ENCODE results near the gene CPAMD8. TPM values are rescaled to one million over a fixed set of nuclear protein-coding genes. Genes with fewer than 3 reads are reported as not detected.

The CPAMD8 gene
- total RNA-seq, 2 donors from 2014 or later = 2.0 to 5.2 TPM

- Histone ChIP-seq H3K4me1 (no peaks in the 10 kb centered on the region), H3K9me3 (no peaks in the 10 kb centered on the region), H3K27ac (no peak overlapping the region), H3K36me3 (replicated peaks in 1 of 2; ENCODE audit: insufficient read depth in 1 of 2, low read depth in 2 of 2) (peaks cover 0 to 4% of the 10 kb centered on the region in 2 donors), H3K27me3 (no peaks in the 10 kb centered on the region), H3K4me3 (no peak overlapping the region)
- intact Hi-C loops (cut with DNase I) = no loop called here
- TF ChIP-seq POLR2A (IDR thresholded peaks at IDR 0.05) (no peak), CTCF (IDR thresholded peaks at IDR 0.05) (no peak)
- DNase-seq (no peak), ATAC-seq (no peak)
- WGBS, 2 donors = 85 to 86% methylated on average over 10 to 16 of the region's 16 CpGs
Measured at GRCh38 chr19:17048885-17049453, 22.4 kb upstream of the CPAMD8 start.

GRCh38 chr19:17045907-17046502 lies 19.4 kb upstream of the CPAMD8 start:
- Histone ChIP-seq H3K27ac (no peak overlapping the region), H3K4me1 (no peaks in the 10 kb centered on the region), H3K27me3 (no peaks in the 10 kb centered on the region), H3K36me3 (replicated peaks in 1 of 2; ENCODE audit: insufficient read depth in 1 of 2, low read depth in 2 of 2) (no peaks in the 10 kb centered on the region), H3K4me3 (no peak overlapping the region), H3K9me3 (no peaks in the 10 kb centered on the region)
- TF ChIP-seq POLR2A (IDR thresholded peaks at IDR 0.05) (no peak), CTCF (IDR thresholded peaks at IDR 0.05) (no peak)
- 75 to 88% methylated on average over 4 to 5 of the region's 5 CpGs for WGBS, 2 donors
- intact Hi-C loops (cut with DNase I) = no loop called here
- no peak for DNase-seq
- no peak for ATAC-seq

GRCh38 chr19:17043744-17044143 lies 17.1 kb upstream of the CPAMD8 start:
- Histone ChIP-seq H3K9me3 (no peaks in the 10 kb centered on the region), H3K27ac (no peak overlapping the region), H3K27me3 (no peaks in the 10 kb centered on the region), H3K4me3 (no peak overlapping the region), H3K36me3 (replicated peaks in 1 of 2; ENCODE audit: insufficient read depth in 1 of 2, low read depth in 2 of 2) (no peaks in the 10 kb centered on the region), H3K4me1 (no peaks in the 10 kb centered on the region)
- TF ChIP-seq CTCF (IDR thresholded peaks at IDR 0.05) (no peak), POLR2A (IDR thresholded peaks at IDR 0.05) (no peak)
- 23 to 54% methylated on average over 3 to 7 of the region's 7 CpGs for WGBS, 2 donors
- no peak for DNase-seq
- no peak for ATAC-seq
- intact Hi-C loops (cut with DNase I) = no loop called here

DNA sequence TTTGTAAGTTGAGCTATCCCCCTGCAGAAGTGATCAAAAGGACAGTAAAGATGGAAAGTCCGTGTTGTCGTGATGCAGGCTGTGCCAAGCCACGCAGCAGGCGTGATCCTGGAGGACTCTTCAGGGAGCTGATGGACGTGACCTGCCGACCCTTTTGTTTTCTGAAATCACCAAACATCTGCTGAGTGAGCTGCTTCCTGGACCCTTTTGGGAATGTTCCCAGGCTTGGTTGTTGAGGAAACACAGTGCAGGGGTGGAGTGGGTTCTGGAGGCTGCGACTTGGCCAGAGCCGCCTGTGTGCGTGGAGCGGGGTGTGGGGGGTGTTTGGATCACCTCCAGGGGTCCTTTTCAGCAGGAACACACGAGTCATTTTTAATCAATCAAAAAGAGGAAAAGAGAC lies 15.4 kb upstream of the CPAMD8 start:
- intact Hi-C loops (cut with DNase I) = no loop called here
- no peaks in the 10 kb centered on the region for H3K4me1 ChIP-seq
- H3K27ac ChIP-seq = no peak overlapping the region
- DNase-seq (no peak), ATAC-seq (no peak)
- TF ChIP-seq CTCF (IDR thresholded peaks at IDR 0.05) (no peak), POLR2A (IDR thresholded peaks at IDR 0.05) (no peak)
- no peaks in the 10 kb centered on the region for H3K27me3 ChIP-seq
- no peak overlapping the region for H3K4me3 ChIP-seq
- H3K9me3 ChIP-seq = no peaks in the 10 kb centered on the region
- 26 to 33% methylated on average over 11 of the region's 11 CpGs for WGBS, 2 donors
- H3K36me3 ChIP-seq (replicated peaks in 1 of 2; ENCODE audit: insufficient read depth in 1 of 2, low read depth in 2 of 2) = no peaks in the 10 kb centered on the region

- TF ChIP-seq CTCF (IDR thresholded peaks at IDR 0.05) = no peak
- no peak for TF ChIP-seq POLR2A (IDR thresholded peaks at IDR 0.05)
- no peak for DNase-seq
- Histone ChIP-seq H3K4me1 (no peaks in the 10 kb centered on the region), H3K9me3 (no peaks in the 10 kb centered on the region), H3K27me3 (no peaks in the 10 kb centered on the region), H3K27ac (no peak overlapping the region), H3K36me3 (replicated peaks in 1 of 2; ENCODE audit: insufficient read depth in 1 of 2, low read depth in 2 of 2) (no peaks in the 10 kb centered on the region), H3K4me3 (no peak overlapping the region)
- ATAC-seq = no peak
- WGBS, 2 donors = 64 to 68% methylated on average over 7 to 15 of the region's 15 CpGs
- intact Hi-C loops (cut with DNase I) = no loop called here
Measured at GRCh38 chr19:17037966-17038500, 11.4 kb upstream of the CPAMD8 start.

All from body of pancreas (tissue), 4 donors.